Heart left ventricle (tissue), 13 donors: ENCODE measurements around the gene KIRREL3.

Experiments
- POLR2A ChIP-seq, 2 donors: fragments of 450-650 bp; IDR thresholded peaks; one replicate each; pipeline ENCODE4 v1.6.1; 2017; ENCODE audit warnings: antibody characterized with exemption in 2 of 2, mild to moderate bottlenecking in 2 of 2, moderate library complexity in 2 of 2
- TF ChIP-seq, protein P1 (sequence below), 12 donors: fragments of 200-600 bp; sonication (generic) in 4 of 12; IDR thresholded peaks; one replicate each; pipeline versions ENCODE4 v1.5.0 to v1.8.0; 2018 to 2022; ENCODE audit warnings: antibody characterized with exemption in 12 of 12, mild to moderate bottlenecking in 5 of 12
- donor health status: ischemic (EF 13 %, LVEDD 7.1; RV severe dilation, severe dysfunction).
- donor health status: DM: no; HTN: yes; CAD: no.
- donor health status: DM: no; HTN: no; CAD: no.
- donor health status: ischemic (EF 25% LVEDD 6.9; RV normal size, moderate dysfunction).
- donor health status: ischemic (EF 25% LVEDD 5.7; RV mildly dilated, moderate dysfunction).
- donor health status: ischemic (EF 35%, LVEDD 5.7; RV mildly dilated, moderate dysfunction).
- donor health status: nonischemic (EF 11% LVEDD 7.7; RV severe dilation, severe dysfunction).
- donor health status: DM: yes; HTN: yes; CAD: no.
- donor health status: PGD.
- donor health status: ischemic (EF 29% LVEDD 5.4; RV normal size, mild dysfunction).
- donor health status: nonischemic (EF 23%, LVEDD 6.1; RV moderate dilation, normal function).

DNA sequence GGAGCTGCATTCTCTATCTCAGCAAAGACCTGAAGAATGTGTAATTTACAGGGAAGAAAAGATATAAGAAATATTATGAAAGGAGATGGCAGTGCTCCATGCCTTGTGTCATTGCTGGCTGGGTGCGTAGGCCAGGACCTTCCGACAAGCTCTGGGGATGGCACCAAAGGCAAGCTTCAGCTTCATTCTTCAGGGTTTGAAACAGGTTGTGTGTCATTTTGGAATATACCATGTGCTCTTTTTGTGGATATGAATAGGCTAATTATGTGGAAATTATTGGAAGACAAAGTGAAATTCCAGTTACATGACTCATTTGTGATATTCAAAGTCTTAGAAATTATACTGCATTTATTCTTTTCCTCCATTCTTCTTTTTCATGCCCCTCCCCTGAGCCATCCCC is 5.7 kb upstream of the KIRREL3 start:
- TF ChIP-seq, protein P1, sequence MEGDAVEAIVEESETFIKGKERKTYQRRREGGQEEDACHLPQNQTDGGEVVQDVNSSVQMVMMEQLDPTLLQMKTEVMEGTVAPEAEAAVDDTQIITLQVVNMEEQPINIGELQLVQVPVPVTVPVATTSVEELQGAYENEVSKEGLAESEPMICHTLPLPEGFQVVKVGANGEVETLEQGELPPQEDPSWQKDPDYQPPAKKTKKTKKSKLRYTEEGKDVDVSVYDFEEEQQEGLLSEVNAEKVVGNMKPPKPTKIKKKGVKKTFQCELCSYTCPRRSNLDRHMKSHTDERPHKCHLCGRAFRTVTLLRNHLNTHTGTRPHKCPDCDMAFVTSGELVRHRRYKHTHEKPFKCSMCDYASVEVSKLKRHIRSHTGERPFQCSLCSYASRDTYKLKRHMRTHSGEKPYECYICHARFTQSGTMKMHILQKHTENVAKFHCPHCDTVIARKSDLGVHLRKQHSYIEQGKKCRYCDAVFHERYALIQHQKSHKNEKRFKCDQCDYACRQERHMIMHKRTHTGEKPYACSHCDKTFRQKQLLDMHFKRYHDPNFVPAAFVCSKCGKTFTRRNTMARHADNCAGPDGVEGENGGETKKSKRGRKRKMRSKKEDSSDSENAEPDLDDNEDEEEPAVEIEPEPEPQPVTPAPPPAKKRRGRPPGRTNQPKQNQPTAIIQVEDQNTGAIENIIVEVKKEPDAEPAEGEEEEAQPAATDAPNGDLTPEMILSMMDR (IDR thresholded peaks at IDR 0.05): no peak
- no peak for TF ChIP-seq POLR2A (IDR thresholded peaks at IDR 0.05)
